ENCODE measurements around the gene SEC22A. TPM values are rescaled to one million over a fixed set of nuclear protein-coding genes. Genes with fewer than 3 reads are reported as not detected.
A peak's percentile ranks its signal among the peaks of the same experiment; 100 is the strongest.

SEC22A gene
- total and polyA plus RNA-seq, 9 donors: 14.1 to 26.5 (median 18.0) TPM

- Histone ChIP-seq H3K4me3 (ENCODE audit: low read length) (no peak overlapping the region), H3K27me3 (ENCODE audit: control insufficient read depth, insufficient read depth, low read length) (no peaks in the 10 kb centered on the region), H3K27ac (ENCODE audit: low read length) (no peak overlapping the region), H3K9me3 (replicated peaks; ENCODE audit: control insufficient read depth, low read depth, low read length) (no peaks in the 10 kb centered on the region), H3K4me1 (ENCODE audit: control insufficient read depth, insufficient read depth, low read length) (no peaks in the 10 kb centered on the region), H3K36me3 (ENCODE audit: control insufficient read depth, insufficient read depth, low read length) (peaks cover 7% of the 10 kb centered on the region)
- peak; percentile 78 for DNase-seq
- WGBS (ENCODE audit: insufficient coverage): no CpG with 5 or more reads among the region's 3 CpGs
Observed at GRCh38 chr3:123258811-123259420, 57.2 kb downstream of the SEC22A start.

DNA sequence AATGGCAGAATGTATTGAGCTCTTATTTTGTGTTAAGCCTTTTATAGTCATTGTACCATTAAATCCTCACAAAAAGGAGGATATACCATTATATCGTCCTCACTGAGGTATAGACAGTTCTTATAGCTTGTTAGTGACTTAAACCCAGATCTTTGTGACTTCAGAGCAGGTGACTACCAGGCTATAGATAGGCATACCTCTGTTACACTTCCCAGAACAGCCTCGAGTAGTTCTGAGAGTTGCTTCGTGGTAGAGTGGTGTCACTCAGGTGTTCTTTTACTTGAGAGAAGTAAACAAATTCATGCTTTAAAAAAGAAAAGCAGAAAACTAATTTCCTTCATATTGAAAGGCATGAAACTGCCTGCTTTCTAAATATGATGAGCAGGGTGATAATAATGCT, 59.9 kb downstream of the SEC22A start:
- no CpG with 5 or more reads among the region's 3 CpGs for WGBS (ENCODE audit: insufficient coverage)
- H3K4me3 ChIP-seq (ENCODE audit: low read length): no peak overlapping the region
- no peak overlapping the region for H3K27ac ChIP-seq (ENCODE audit: low read length)
- H3K36me3 ChIP-seq (ENCODE audit: control insufficient read depth, insufficient read depth, low read length): peaks cover 11% of the 10 kb centered on the region
- no peaks in the 10 kb centered on the region for H3K4me1 ChIP-seq (ENCODE audit: control insufficient read depth, insufficient read depth, low read length)
- no peak for DNase-seq
- no peaks in the 10 kb centered on the region for H3K27me3 ChIP-seq (ENCODE audit: control insufficient read depth, insufficient read depth, low read length)
- no peaks in the 10 kb centered on the region for H3K9me3 ChIP-seq (replicated peaks; ENCODE audit: control insufficient read depth, low read depth, low read length)

GRCh38 chr3:123262226-123262625, 60.5 kb downstream of the SEC22A start:
- H3K27me3 ChIP-seq (ENCODE audit: control insufficient read depth, insufficient read depth, low read length): no peaks in the 10 kb centered on the region
- no peak overlapping the region for H3K4me3 ChIP-seq (ENCODE audit: low read length)
- WGBS (ENCODE audit: insufficient coverage): no CpG with 5 or more reads among the region's 2 CpGs
- H3K9me3 ChIP-seq (replicated peaks; ENCODE audit: control insufficient read depth, low read depth, low read length): no peaks in the 10 kb centered on the region
- H3K4me1 ChIP-seq (ENCODE audit: control insufficient read depth, insufficient read depth, low read length): no peaks in the 10 kb centered on the region
- DNase-seq: no peak
- no peak overlapping the region for H3K27ac ChIP-seq (ENCODE audit: low read length)
- H3K36me3 ChIP-seq (ENCODE audit: control insufficient read depth, insufficient read depth, low read length): peaks cover 11% of the 10 kb centered on the region

GRCh38 chr3:123262868-123263267, 61.1 kb downstream of the SEC22A start:
- no peaks in the 10 kb centered on the region for H3K4me1 ChIP-seq (ENCODE audit: control insufficient read depth, insufficient read depth, low read length)
- H3K27ac ChIP-seq (ENCODE audit: low read length): no peak overlapping the region
- H3K36me3 ChIP-seq (ENCODE audit: control insufficient read depth, insufficient read depth, low read length): peaks cover 11% of the 10 kb centered on the region
- no peak overlapping the region for H3K4me3 ChIP-seq (ENCODE audit: low read length)
- no peaks in the 10 kb centered on the region for H3K9me3 ChIP-seq (replicated peaks; ENCODE audit: control insufficient read depth, low read depth, low read length)
- 100% methylated on average over 1 of the region's 5 CpGs for WGBS (ENCODE audit: insufficient coverage)
- H3K27me3 ChIP-seq (ENCODE audit: control insufficient read depth, insufficient read depth, low read length): no peaks in the 10 kb centered on the region
- DNase-seq: no peak

- no CpG with 5 or more reads among the region's 2 CpGs for WGBS (ENCODE audit: insufficient coverage)
- H3K4me3 ChIP-seq (ENCODE audit: low read length): no peak overlapping the region
- H3K27ac ChIP-seq (ENCODE audit: low read length): no peak overlapping the region
- no peaks in the 10 kb centered on the region for H3K27me3 ChIP-seq (ENCODE audit: control insufficient read depth, insufficient read depth, low read length)
- no peak for DNase-seq
- H3K4me1 ChIP-seq (ENCODE audit: control insufficient read depth, insufficient read depth, low read length): no peaks in the 10 kb centered on the region
- H3K9me3 ChIP-seq (replicated peaks; ENCODE audit: control insufficient read depth, low read depth, low read length): no peaks in the 10 kb centered on the region
- peaks cover 11% of the 10 kb centered on the region for H3K36me3 ChIP-seq (ENCODE audit: control insufficient read depth, insufficient read depth, low read length)
Observed at GRCh38 chr3:123263941-123264340, 62.2 kb downstream of the SEC22A start.

GRCh38 chr3:123267821-123268220, 66.1 kb downstream of the SEC22A start:
- H3K27me3 ChIP-seq (ENCODE audit: control insufficient read depth, insufficient read depth, low read length): no peaks in the 10 kb centered on the region
- no peaks in the 10 kb centered on the region for H3K9me3 ChIP-seq (replicated peaks; ENCODE audit: control insufficient read depth, low read depth, low read length)
- H3K36me3 ChIP-seq (ENCODE audit: control insufficient read depth, insufficient read depth, low read length): peaks cover 18% of the 10 kb centered on the region
- H3K4me3 ChIP-seq (ENCODE audit: low read length): no peak overlapping the region
- H3K4me1 ChIP-seq (ENCODE audit: control insufficient read depth, insufficient read depth, low read length): no peaks in the 10 kb centered on the region
- H3K27ac ChIP-seq (ENCODE audit: low read length): no peak overlapping the region
- WGBS (ENCODE audit: insufficient coverage): no CpG with 5 or more reads among the region's 2 CpGs
- DNase-seq: no peak

DNA sequence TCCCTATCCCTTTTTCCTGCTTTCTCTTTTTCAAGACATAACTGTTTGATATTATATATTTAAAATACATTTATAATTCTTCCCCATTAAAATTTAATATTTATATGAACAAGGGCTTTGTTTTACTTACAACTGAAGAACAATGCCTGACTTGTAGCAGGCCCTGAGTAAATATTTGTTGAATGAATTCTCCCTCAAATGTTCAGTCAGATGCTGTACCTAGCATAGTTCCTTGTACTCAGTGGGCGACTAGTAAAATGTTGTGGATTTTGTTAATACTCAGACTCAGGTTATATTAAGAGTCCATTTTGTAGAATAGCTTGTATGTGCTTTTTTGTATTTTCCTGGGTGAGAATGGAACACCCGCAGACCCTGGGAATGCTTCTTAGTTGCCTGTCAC, 69.1 kb downstream of the SEC22A start:
- no CpG with 5 or more reads among the region's 2 CpGs for WGBS (ENCODE audit: insufficient coverage)
- Histone ChIP-seq H3K27me3 (ENCODE audit: control insufficient read depth, insufficient read depth, low read length) (no peaks in the 10 kb centered on the region), H3K4me1 (ENCODE audit: control insufficient read depth, insufficient read depth, low read length) (no peaks in the 10 kb centered on the region), H3K9me3 (replicated peaks; ENCODE audit: control insufficient read depth, low read depth, low read length) (no peaks in the 10 kb centered on the region), H3K4me3 (ENCODE audit: low read length) (no peak overlapping the region), H3K27ac (ENCODE audit: low read length) (no peak overlapping the region), H3K36me3 (ENCODE audit: control insufficient read depth, insufficient read depth, low read length) (peaks cover 8% of the 10 kb centered on the region)
- DNase-seq: no peak

DNA sequence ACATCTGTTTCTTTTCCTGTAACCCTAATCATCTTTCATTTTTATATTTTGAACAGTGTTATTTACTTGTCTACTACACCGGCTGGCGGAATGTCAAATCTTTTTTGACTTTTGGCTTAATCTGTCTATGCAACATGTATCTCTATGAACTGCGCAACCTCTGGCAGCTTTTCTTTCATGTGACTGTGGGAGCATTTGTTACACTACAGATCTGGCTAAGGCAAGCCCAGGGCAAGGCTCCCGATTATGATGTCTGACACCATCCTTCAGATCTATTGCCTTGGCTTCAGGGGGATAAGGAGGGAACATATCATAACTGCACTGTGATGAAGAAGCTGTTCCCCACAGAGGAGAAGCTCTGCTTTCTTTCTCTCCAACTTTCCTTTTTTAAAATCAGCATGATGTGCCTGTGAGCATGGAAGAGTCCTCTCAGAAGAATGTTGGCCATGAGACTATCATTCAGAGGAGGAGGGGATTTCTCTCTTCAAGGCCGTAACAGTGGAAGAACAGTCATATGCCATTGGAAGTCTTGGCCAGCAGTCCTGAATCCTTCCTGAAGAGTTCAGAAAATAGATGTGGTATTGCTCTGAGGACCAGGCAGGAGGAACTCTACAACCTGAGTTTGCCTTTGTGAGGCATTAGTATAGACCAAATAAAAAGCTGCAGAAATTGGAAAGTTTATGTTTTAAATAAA, 69.9 kb downstream of the SEC22A start:
- Histone ChIP-seq H3K27ac (ENCODE audit: low read length) (no peak overlapping the region), H3K27me3 (ENCODE audit: control insufficient read depth, insufficient read depth, low read length) (no peaks in the 10 kb centered on the region), H3K9me3 (replicated peaks; ENCODE audit: control insufficient read depth, low read depth, low read length) (no peaks in the 10 kb centered on the region), H3K4me3 (ENCODE audit: low read length) (no peak overlapping the region), H3K4me1 (ENCODE audit: control insufficient read depth, insufficient read depth, low read length) (no peaks in the 10 kb centered on the region), H3K36me3 (ENCODE audit: control insufficient read depth, insufficient read depth, low read length) (peaks cover 8% of the 10 kb centered on the region)
- 0% methylated on average over 1 of the region's 5 CpGs for WGBS (ENCODE audit: insufficient coverage)
- peak; percentile 44 for DNase-seq

DNA sequence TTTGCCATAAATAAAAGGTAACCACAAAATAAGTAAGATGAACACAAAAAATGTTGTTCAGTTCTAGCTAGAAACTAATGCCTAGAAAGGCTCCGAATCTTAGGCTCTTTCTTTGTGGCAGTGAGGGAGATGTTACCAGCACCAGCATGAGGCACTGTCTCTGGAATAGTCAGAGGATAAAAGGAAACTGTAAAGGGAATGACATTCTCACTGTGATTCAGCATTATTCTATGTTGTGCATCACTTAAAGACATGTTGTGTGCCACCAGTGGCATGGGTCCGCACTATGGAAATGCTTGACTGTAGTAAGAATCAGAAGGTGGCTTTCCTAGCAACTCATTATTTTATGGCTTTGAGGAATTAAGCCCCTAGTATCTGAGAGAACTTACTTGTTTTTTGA, 70.8 kb downstream of the SEC22A start:
- Histone ChIP-seq H3K36me3 (ENCODE audit: control insufficient read depth, insufficient read depth, low read length) (peaks cover 8% of the 10 kb centered on the region), H3K27me3 (ENCODE audit: control insufficient read depth, insufficient read depth, low read length) (no peaks in the 10 kb centered on the region), H3K4me3 (ENCODE audit: low read length) (no peak overlapping the region), H3K9me3 (replicated peaks; ENCODE audit: control insufficient read depth, low read depth, low read length) (no peaks in the 10 kb centered on the region), H3K27ac (ENCODE audit: low read length) (no peak overlapping the region), H3K4me1 (ENCODE audit: control insufficient read depth, insufficient read depth, low read length) (no peaks in the 10 kb centered on the region)
- no peak for DNase-seq
- 100% methylated on average over 2 of the region's 2 CpGs for WGBS (ENCODE audit: insufficient coverage)

GRCh38 chr3:123275691-123276090, 73.9 kb downstream of the SEC22A start:
- Histone ChIP-seq H3K36me3 (ENCODE audit: control insufficient read depth, insufficient read depth, low read length) (peaks cover 8% of the 10 kb centered on the region), H3K4me1 (ENCODE audit: control insufficient read depth, insufficient read depth, low read length) (no peaks in the 10 kb centered on the region), H3K4me3 (ENCODE audit: low read length) (no peak overlapping the region), H3K27me3 (ENCODE audit: control insufficient read depth, insufficient read depth, low read length) (no peaks in the 10 kb centered on the region), H3K9me3 (replicated peaks; ENCODE audit: control insufficient read depth, low read depth, low read length) (no peaks in the 10 kb centered on the region), H3K27ac (ENCODE audit: low read length) (no peak overlapping the region)
- DNase-seq: no peak
- 50% methylated on average over 1 of the region's 3 CpGs for WGBS (ENCODE audit: insufficient coverage)

Data from muscle of leg (tissue), 11 donors.